SK-N-SH (cell line): ENCODE results near the gene IQGAP1. TPM values are rescaled to one million over a fixed set of nuclear protein-coding genes. Genes with fewer than 3 reads are reported as not detected.

Experiments
- CTCF ChIA-PET: fragments of 300-600, 350-600 bp; formaldehyde crosslinking; extraction: SDS; loops from one replicate; lab custom pipeline; 2021; lab: Yijun Ruan, JAX
- POLR2A ChIA-PET: fragments of 350-600 bp; sonication (Branson Sonifier 250); formaldehyde crosslinking; extraction: SDS; loops from one replicate; lab custom pipeline; 2020; ENCODE audit warnings: antibody characterized with exemption, inconsistent platforms; lab: Yijun Ruan, JAX
- DNase-seq: peaks from one replicate; pipeline ENCODE4 v3.0.0; 2012
- H2AFZ ChIP-seq: fragments of 200-600 bp; sonication (generic); 2 replicates; pipeline ENCODE4 v1.8.1; 2016; ENCODE audit warnings: antibody characterized with exemption, mild to moderate bottlenecking, low read depth
- H3F3A ChIP-seq: fragments of 200-600 bp; sonication (generic); replicated peaks from 2 replicates; pipeline ENCODE3; 2016; ENCODE audit warnings: antibody characterized with exemption, mild to moderate bottlenecking; ENCODE audit not compliant: insufficient read depth
- H3K27ac ChIP-seq, 2 experiments: fragments of 200-500 bp in 1 of 2; fragments of 200-600 bp in 1 of 2; sonication (Bioruptor generic) in 1 of 2; sonication (generic), shearing (Covaris generic) in 1 of 2; 2 replicates each; pipeline versions ENCODE4 v1.5.1 to v1.6.1; 2014 to 2016; ENCODE audit warnings: low read depth in 2 of 2, inconsistent platforms in 1 of 2, low read length in 1 of 2, mild to moderate bottlenecking in 1 of 2, mixed read lengths in 1 of 2
- H3K27me3 ChIP-seq: fragments of 200-600 bp; sonication (generic), shearing (Covaris generic); 2 replicates; pipeline ENCODE4 v1.6.1; 2016; ENCODE audit warnings: mixed run types; ENCODE audit not compliant: insufficient read depth
- H3K36me3 ChIP-seq, 2 experiments: fragments of 200-500 bp in 1 of 2; fragments of 200-600 bp in 1 of 2; sonication (Bioruptor generic) in 1 of 2; sonication (generic) in 1 of 2; replicated peaks in 1 of 2; 2 replicates each; pipeline versions ENCODE3 to v1.5.1; 2014 to 2016; ENCODE audit warnings: low read length in 1 of 2, mild to moderate bottlenecking in 1 of 2; ENCODE audit not compliant: insufficient read depth in 2 of 2, control insufficient read depth in 1 of 2
- H3K4me1 ChIP-seq, 2 experiments: fragments of 200-500 bp in 1 of 2; fragments of 200-600 bp in 1 of 2; sonication (Bioruptor generic) in 1 of 2; sonication (generic), shearing (Covaris generic) in 1 of 2; 2 replicates each; pipeline versions ENCODE4 v1.5.1 to v1.6.1; 2014 to 2016; ENCODE audit warnings: low read depth in 1 of 2, low read length in 1 of 2, mixed run types in 1 of 2; ENCODE audit not compliant: insufficient read depth in 2 of 2, control insufficient read depth in 1 of 2
- H3K4me2 ChIP-seq: fragments of 200-600 bp; sonication (generic), shearing (Covaris generic); 2 replicates; pipeline ENCODE4 v1.6.1; 2017; ENCODE audit warnings: mixed run types
- H3K4me3 ChIP-seq, 2 experiments: fragments of 200-500 bp in 1 of 2; fragments of 200-600 bp in 1 of 2; sonication (Bioruptor generic) in 1 of 2; sonication (generic), shearing (Covaris generic) in 1 of 2; 2 replicates each; pipeline versions ENCODE4 v1.5.1 to v1.8.1; 2014 to 2016; ENCODE audit warnings: low read depth in 2 of 2, inconsistent platforms in 1 of 2, low read length in 1 of 2, mild to moderate bottlenecking in 1 of 2, mixed read lengths in 1 of 2, moderate library complexity in 1 of 2
- H3K79me2 ChIP-seq: fragments of 200-600 bp; sonication (generic); 2 replicates; pipeline ENCODE4 v1.8.1; 2017; ENCODE audit warnings: mild to moderate bottlenecking; ENCODE audit not compliant: insufficient read depth
- H3K9ac ChIP-seq: fragments of 200-600 bp; sonication (generic); 2 replicates; pipeline ENCODE4 v1.6.1; 2017; ENCODE audit warnings: mixed run types
- H3K9me2 ChIP-seq: fragments of 200-600 bp; sonication (generic); 2 replicates; pipeline ENCODE4 v1.6.1; 2017; ENCODE audit warnings: mixed run types
- H3K9me3 ChIP-seq: fragments of 200-600 bp; sonication (generic); 2 replicates; pipeline ENCODE4 v1.6.1; 2017; ENCODE audit warnings: mixed run types, mild to moderate bottlenecking, moderate library complexity
- H4K20me1 ChIP-seq: fragments of 200-600 bp; sonication (generic); 2 replicates; pipeline ENCODE4 v1.6.1; 2017; ENCODE audit warnings: mild to moderate bottlenecking, mixed run types; ENCODE audit not compliant: insufficient read depth
- CHD2 ChIP-seq: fragments of 150-350 bp; IDR thresholded peaks from 2 replicates; pipeline ENCODE4 v1.6.1; 2018; ENCODE audit warnings: low read length; ENCODE audit not compliant: partially characterized antibody
- EP300 ChIP-seq, 2 experiments: IDR thresholded peaks; 2 replicates each; pipeline versions ENCODE4 v1.4.0 to v1.6.1; 2012; ENCODE audit warnings: borderline replicate concordance in 1 of 2, low read depth in 1 of 2, low read length in 1 of 2
- FOSL2 ChIP-seq: IDR thresholded peaks from 2 replicates; pipeline ENCODE4 v1.4.0; 2012; ENCODE audit warnings: low read depth, mild to moderate bottlenecking, moderate library complexity, borderline replicate concordance
- FOXJ3 ChIP-seq: sonication (generic); formaldehyde crosslinking; IDR thresholded peaks from 2 replicates; pipeline ENCODE4 v1.5.1; 2020; ENCODE audit warnings: mild to moderate bottlenecking, missing genetic modification reagents
- GABPA ChIP-seq: IDR thresholded peaks from 2 replicates; pipeline ENCODE4 v1.4.0; 2012; ENCODE audit warnings: low read depth, mild to moderate bottlenecking
- JUND ChIP-seq: IDR thresholded peaks from 2 replicates; pipeline ENCODE4 v1.4.0; 2012
- MAX ChIP-seq: IDR thresholded peaks from 2 replicates; pipeline ENCODE4 v1.4.0; 2012; ENCODE audit warnings: low read depth
- NRF1 ChIP-seq: IDR thresholded peaks from 2 replicates; pipeline ENCODE4 v1.6.1; 2012; ENCODE audit warnings: low read depth, mild to moderate bottlenecking, low read length
- PBX3 ChIP-seq: IDR thresholded peaks from 2 replicates; pipeline ENCODE4; 2012
- SMC3 ChIP-seq: IDR thresholded peaks from 2 replicates; pipeline ENCODE4 v1.6.1; 2012; ENCODE audit warnings: low read depth, low read length, improper control_type of control experiment
- TCF12 ChIP-seq: IDR thresholded peaks from 2 replicates; pipeline ENCODE4 v1.4.0; 2012
- USF2 ChIP-seq: fragments of 150-350 bp; IDR thresholded peaks from 2 replicates; pipeline ENCODE4 v1.6.1; 2017; ENCODE audit warnings: antibody characterized with exemption, low read length, low read depth, borderline replicate concordance
- ZBTB33 ChIP-seq: IDR thresholded peaks from 2 replicates; pipeline ENCODE4 v1.4.0; 2012; ENCODE audit warnings: low read depth, borderline replicate concordance
- WGBS: methylation state at CpG from one replicate; pipeline ENCODE4 v1.1.6; 2017; ENCODE audit warnings: low lambda C conversion rate; 5-methylcytosine and 5-hydroxymethylcytosine counted together
- polyA plus RNA-seq, 3 experiments: library from polyadenylated mRNA; depleted of rRNA; stranded (reverse); fragments of >200 nt; gene quantifications; 2 replicates each; pipeline ENCODE4 v1.2.3, GENCODE V29; 2012

IQGAP1 gene
- polyA plus RNA-seq, 1 of the 3 experiments (the other 2 are of a cell fraction): 56.5 TPM

- no peak overlapping the region for H3K4me3 ChIP-seq
- no peak overlapping the region for H2AFZ ChIP-seq
- H3K27me3 ChIP-seq: no peaks in the 10 kb centered on the region
- peaks cover 0 to 18% of the 10 kb centered on the region in 2 experiments; a peak in 1 of 4 replicates for H3K4me1 ChIP-seq
- no peak overlapping the region for H3K4me2 ChIP-seq
- POLR2A ChIA-PET: no interaction called here
- H3K27ac ChIP-seq: peak overlapping the region in 1 of 2 experiments; percentile 46; a peak in 2 of 4 replicates
- no peaks in the 10 kb centered on the region for H3K9me3 ChIP-seq
- H3K79me2 ChIP-seq: peaks cover 48% of the 10 kb centered on the region
- CTCF ChIA-PET: interaction anchor here (0.8 to 1.8 kb wide), 4 partner anchors 10 to 129 kb away, joined by 3 to 8 read pairs (median 4); no protein-coding TSS in a partner anchor
- H4K20me1 ChIP-seq: peaks cover 10% of the 10 kb centered on the region; the same call in 1 of the 2 replicates
- no peak for DNase-seq
- 94% methylated on average over 4 of the region's 4 CpGs for WGBS
- no peaks in the 10 kb centered on the region for H3K9me2 ChIP-seq
- TF ChIP-seq USF2 (no peak), GABPA (no peak), PBX3 (peak; percentile 19; the same call in 1 of the 2 replicates), FOSL2 (peak; percentile 16; the same call in 1 of the 2 replicates), SMC3 (no peak), JUND (0 out of 2 replicates have a peak, but pooled peaks have one; percentile 13), MAX (no peak)
- H3K36me3 ChIP-seq: peaks cover 54 to 72% of the 10 kb centered on the region in 2 experiments
- no peak overlapping the region for H3K9ac ChIP-seq
- H3F3A ChIP-seq: peaks cover 26% of the 10 kb centered on the region
Measured at GRCh38 chr15:90449206-90449735, 61.2 kb downstream of the IQGAP1 start.

- H4K20me1 ChIP-seq: peaks cover 10% of the 10 kb centered on the region; the same call in 1 of the 2 replicates
- ChIA-PET CTCF (interaction anchor here (1.8 to 3.3 kb wide), 2 partner anchors 31 to 131 kb away, joined by 9 read pairs; no protein-coding TSS in a partner anchor), POLR2A (no interaction called here)
- peaks cover 65 to 77% of the 10 kb centered on the region in 2 experiments for H3K36me3 ChIP-seq
- H3K27me3 ChIP-seq: no peaks in the 10 kb centered on the region
- peak; percentile 35; the same call in 1 of the 2 replicates for TF ChIP-seq TCF12
- no peak for TF ChIP-seq NRF1
- TF ChIP-seq EP300 (IDR thresholded peaks at IDR 0.05; ENCODE audit: borderline replicate concordance in 1 of 2, low read depth in 1 of 2, low read length in 1 of 2): no peak
- no peak for TF ChIP-seq CHD2
- no peak for TF ChIP-seq ZBTB33
- TF ChIP-seq JUND: peak; percentile 52
- no peak for TF ChIP-seq FOXJ3 (CRISPR knock-in tag)
- peak; percentile 25; the same call in 1 of the 2 replicates for TF ChIP-seq FOSL2
- peaks cover 57% of the 10 kb centered on the region for H3K79me2 ChIP-seq
- no peak overlapping the region for H3K9ac ChIP-seq
- peak overlapping the region; percentile 14; the same call in 1 of the 2 replicates for H3K4me2 ChIP-seq
- DNase-seq: no peak
- 77% methylated on average over 5 of the region's 5 CpGs for WGBS
- no peak overlapping the region for H3K4me3 ChIP-seq
- no peak overlapping the region for H2AFZ ChIP-seq
- no peaks in the 10 kb centered on the region for H3K9me3 ChIP-seq
- peak overlapping the region in 1 of 2 experiments; percentile 50; a peak in 2 of 4 replicates for H3K27ac ChIP-seq
- peaks cover 26% of the 10 kb centered on the region for H3F3A ChIP-seq
- H3K4me1 ChIP-seq: peaks cover 0 to 18% of the 10 kb centered on the region in 2 experiments; a peak in 1 of 4 replicates
- no peaks in the 10 kb centered on the region for H3K9me2 ChIP-seq
Measured at GRCh38 chr15:90451053-90451850, 63.2 kb downstream of the IQGAP1 start.
